Measurements from ENCODE around the gene HEPN1.

DNA sequence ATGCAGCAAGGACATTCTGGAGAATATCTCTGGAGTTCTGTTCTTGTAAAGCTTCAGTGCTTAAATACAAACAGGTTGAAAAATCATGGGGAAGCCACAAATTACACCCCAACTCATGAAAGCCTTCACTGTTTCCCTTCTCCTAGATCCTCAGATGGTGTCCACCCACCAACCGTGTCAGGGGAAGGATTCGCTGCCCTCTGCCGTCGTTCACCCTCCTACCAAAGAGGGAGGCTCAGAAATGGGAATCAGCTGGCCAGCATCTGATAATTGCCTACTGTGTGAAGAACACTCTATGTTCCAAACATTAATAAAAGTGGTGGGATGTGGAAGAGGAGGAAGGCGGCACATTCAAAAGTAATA is 24.2 kb downstream of the HEPN1 start:
- TF ChIP-seq, protein P1, sequence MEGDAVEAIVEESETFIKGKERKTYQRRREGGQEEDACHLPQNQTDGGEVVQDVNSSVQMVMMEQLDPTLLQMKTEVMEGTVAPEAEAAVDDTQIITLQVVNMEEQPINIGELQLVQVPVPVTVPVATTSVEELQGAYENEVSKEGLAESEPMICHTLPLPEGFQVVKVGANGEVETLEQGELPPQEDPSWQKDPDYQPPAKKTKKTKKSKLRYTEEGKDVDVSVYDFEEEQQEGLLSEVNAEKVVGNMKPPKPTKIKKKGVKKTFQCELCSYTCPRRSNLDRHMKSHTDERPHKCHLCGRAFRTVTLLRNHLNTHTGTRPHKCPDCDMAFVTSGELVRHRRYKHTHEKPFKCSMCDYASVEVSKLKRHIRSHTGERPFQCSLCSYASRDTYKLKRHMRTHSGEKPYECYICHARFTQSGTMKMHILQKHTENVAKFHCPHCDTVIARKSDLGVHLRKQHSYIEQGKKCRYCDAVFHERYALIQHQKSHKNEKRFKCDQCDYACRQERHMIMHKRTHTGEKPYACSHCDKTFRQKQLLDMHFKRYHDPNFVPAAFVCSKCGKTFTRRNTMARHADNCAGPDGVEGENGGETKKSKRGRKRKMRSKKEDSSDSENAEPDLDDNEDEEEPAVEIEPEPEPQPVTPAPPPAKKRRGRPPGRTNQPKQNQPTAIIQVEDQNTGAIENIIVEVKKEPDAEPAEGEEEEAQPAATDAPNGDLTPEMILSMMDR (IDR thresholded peaks at IDR 0.05), result no peak
- no peak for TF ChIP-seq POLR2A (IDR thresholded peaks at IDR 0.05)
